SK-N-SH treated with all-trans-retinoic acid at 6 μM for 48 hours (cell line): ENCODE data around the gene ZNF138.
"Not testable (repeated sequence)": the region's sequence is repeated elsewhere in the genome, so short reads cannot be mapped to it uniquely, and the experiment has no call there.

Experiments
- ATAC-seq: fragments of 200-7000 bp; cut with Tn5 transposase; 3 replicates; pipeline ENCODE4 v1.9.1; 2020; ENCODE audit warnings: mild to moderate bottlenecking, moderate library complexity
- ARNTL ChIP-seq: fragments of 450-650 bp; formaldehyde crosslinking; IDR thresholded peaks from 2 replicates; pipeline ENCODE4 v1.5.0; 2020; ENCODE audit warnings: low read depth, mild to moderate bottlenecking, moderate library complexity, borderline replicate concordance
- BACH2 ChIP-seq: fragments of 250-450 bp; sonication (Bioruptor Pico); IDR thresholded peaks from 2 replicates; pipeline ENCODE4 v1.9.0; 2021; ENCODE audit warnings: mild to moderate bottlenecking, borderline replicate concordance
- CREB5 ChIP-seq: fragments of 250-450 bp; sonication (Bioruptor Pico); IDR thresholded peaks from 2 replicates; pipeline ENCODE4 v1.5.1; 2020; ENCODE audit warnings: low read depth, mild to moderate bottlenecking, moderate library complexity
- CSDC2 ChIP-seq: fragments of 250-450 bp; sonication (Bioruptor Pico); IDR thresholded peaks from 2 replicates; pipeline ENCODE4 v1.5.0; 2020; ENCODE audit warnings: mild to moderate bottlenecking, moderate library complexity
- ESRRG ChIP-seq: fragments of 250-450 bp; sonication (Bioruptor Pico); IDR thresholded peaks from 2 replicates; pipeline ENCODE4 v1.6.1; 2021; ENCODE audit warnings: mild to moderate bottlenecking
- GLIS3 ChIP-seq: fragments of 250-450 bp; sonication (Bioruptor Pico); IDR thresholded peaks from 2 replicates; pipeline ENCODE4 v1.5.0; 2020; ENCODE audit warnings: mild to moderate bottlenecking, moderate library complexity
- ISL1 ChIP-seq: fragments of 250-450 bp; sonication (Bioruptor Pico); IDR thresholded peaks from 2 replicates; pipeline ENCODE4 v2.1.2; 2022; ENCODE audit warnings: mild to moderate bottlenecking, moderate library complexity
- OSR1 ChIP-seq: fragments of 250-450 bp; sonication (Bioruptor Pico); IDR thresholded peaks from 2 replicates; pipeline ENCODE4 v1.8.0; 2022; ENCODE audit warnings: moderate library complexity, mild to moderate bottlenecking, inconsistent platforms
- PATZ1 ChIP-seq: fragments of 250-450 bp; sonication (Bioruptor Pico); IDR thresholded peaks from 2 replicates; pipeline ENCODE4 v1.8.0; 2020; ENCODE audit warnings: mild to moderate bottlenecking, moderate library complexity, borderline replicate concordance
- POU6F1 ChIP-seq: fragments of 250-450 bp; sonication (Bioruptor Pico); IDR thresholded peaks from 2 replicates; pipeline ENCODE4 v1.8.0; 2021; ENCODE audit warnings: low read depth, mild to moderate bottlenecking, moderate library complexity, borderline replicate concordance
- PPARA ChIP-seq: fragments of 250-450 bp; sonication (Bioruptor Pico); IDR thresholded peaks from 2 replicates; pipeline ENCODE4 v1.5.0; 2020; ENCODE audit warnings: mild to moderate bottlenecking, borderline replicate concordance
- RARB ChIP-seq: fragments of 250-450 bp; sonication (Bioruptor Pico); IDR thresholded peaks from 2 replicates; pipeline ENCODE4 v1.8.0; 2021; ENCODE audit warnings: mild to moderate bottlenecking, moderate library complexity
- SNAI2 ChIP-seq: fragments of 250-450 bp; sonication (Bioruptor Pico); IDR thresholded peaks from 2 replicates; pipeline ENCODE4 v1.5.0; 2020; ENCODE audit warnings: mild to moderate bottlenecking, moderate library complexity
- TCF4 ChIP-seq: fragments of 250-450 bp; sonication (Bioruptor Pico); IDR thresholded peaks from 2 replicates; pipeline ENCODE4 v1.8.0; 2021; ENCODE audit warnings: mild to moderate bottlenecking, moderate library complexity, borderline replicate concordance
- TOX ChIP-seq: fragments of 250-450 bp; sonication (Bioruptor Pico); IDR thresholded peaks from 2 replicates; pipeline ENCODE4 v1.8.0; 2021; ENCODE audit warnings: mild to moderate bottlenecking, moderate library complexity, borderline replicate concordance
- TSHZ2 ChIP-seq: fragments of 250-450 bp; sonication (Bioruptor Pico); IDR thresholded peaks from 2 replicates; pipeline ENCODE4 v1.5.0; 2020; ENCODE audit warnings: mild to moderate bottlenecking, moderate library complexity
- ZC3H10 ChIP-seq: fragments of 250-450 bp; sonication (Bioruptor Pico); IDR thresholded peaks from 2 replicates; pipeline ENCODE4 v1.5.1; 2021; ENCODE audit warnings: mild to moderate bottlenecking, moderate library complexity
- ZFP3 ChIP-seq: fragments of 250-450 bp; sonication (Bioruptor Pico); IDR thresholded peaks from 2 replicates; pipeline ENCODE4 v1.5.0; 2020; ENCODE audit warnings: mild to moderate bottlenecking, moderate library complexity
- ZFP30 ChIP-seq: fragments of 450-650 bp; formaldehyde crosslinking; IDR thresholded peaks from 2 replicates; pipeline ENCODE4 v1.5.0; 2022; ENCODE audit warnings: mild to moderate bottlenecking, moderate library complexity
- ZNF565 ChIP-seq: fragments of 450-650 bp; formaldehyde crosslinking; conservative IDR thresholded peaks from 2 replicates; pipeline ENCODE4 v1.5.0; 2020; ENCODE audit warnings: low read depth, mild to moderate bottlenecking, moderate library complexity
- ZNF70 ChIP-seq: fragments of 450-650 bp; formaldehyde crosslinking; IDR thresholded peaks from 2 replicates; pipeline ENCODE4 v1.5.0; 2020; ENCODE audit warnings: mild to moderate bottlenecking, moderate library complexity
- ZNF8 ChIP-seq: fragments of 450-650 bp; formaldehyde crosslinking; IDR thresholded peaks from 2 replicates; pipeline ENCODE4 v1.5.0; 2020; ENCODE audit warnings: mild to moderate bottlenecking, moderate library complexity

The ZNF138 gene

GRCh38 chr7:64849924-64850499 is 55.8 kb downstream of the ZNF138 start:
- ATAC-seq = no peak
- TF ChIP-seq SNAI2 (CRISPR knock-in tag) = no peak

GRCh38 chr7:64853679-64854078 is 59.5 kb downstream of the ZNF138 start:
- no peak for ATAC-seq
- TF ChIP-seq GLIS3 (CRISPR knock-in tag) (no peak), ZC3H10 (CRISPR knock-in tag) (no peak), SNAI2 (CRISPR knock-in tag) (no peak), RARB (CRISPR knock-in tag) (no peak)
- TF ChIP-seq, all 23 proteins: peak for 0

- TF ChIP-seq CREB5 (CRISPR knock-in tag) = no peak
- no peak for TF ChIP-seq BACH2 (CRISPR knock-in tag)
- TF ChIP-seq RARB (CRISPR knock-in tag) = no peak
- TF ChIP-seq ZC3H10 (CRISPR knock-in tag) = no peak
- TF ChIP-seq OSR1 = no peak
- TF ChIP-seq ZNF70 (CRISPR knock-in tag) = no peak
- no peak for TF ChIP-seq CSDC2 (CRISPR knock-in tag)
- TF ChIP-seq TOX (CRISPR knock-in tag) = no peak
- no peak for TF ChIP-seq ISL1 (CRISPR knock-in tag)
- no peak for TF ChIP-seq ZNF8 (CRISPR knock-in tag)
- no peak for TF ChIP-seq ZFP3
- TF ChIP-seq TCF4 = no peak
- TF ChIP-seq ZNF565 (CRISPR knock-in tag) = no peak
- TF ChIP-seq ESRRG (CRISPR knock-in tag) = no peak
- no peak for TF ChIP-seq SNAI2 (CRISPR knock-in tag)
- no peak for ATAC-seq
These were observed 60.7 kb downstream of the ZNF138 start for GRCh38 chr7:64854969-64855368.

GRCh38 chr7:64863021-64863420 is 68.8 kb downstream of the ZNF138 start:
- no peak for ATAC-seq
- TF ChIP-seq ZC3H10 (CRISPR knock-in tag) (no peak), ZFP30 (CRISPR knock-in tag) (no peak), ESRRG (CRISPR knock-in tag) (no peak), POU6F1 (CRISPR knock-in tag) (no peak), PPARA (CRISPR knock-in tag) (no peak), BACH2 (CRISPR knock-in tag) (no peak), TCF4 (no peak), ZFP3 (no peak), SNAI2 (CRISPR knock-in tag) (no peak), ARNTL (no peak), CSDC2 (CRISPR knock-in tag) (no peak), GLIS3 (CRISPR knock-in tag) (no peak), RARB (CRISPR knock-in tag) (no peak), TSHZ2 (CRISPR knock-in tag) (no peak), PATZ1 (CRISPR knock-in tag) (no peak), ZNF565 (CRISPR knock-in tag) (no peak), CREB5 (CRISPR knock-in tag) (no peak), TOX (CRISPR knock-in tag) (no peak)

GRCh38 chr7:64863530-64863929 is 69.3 kb downstream of the ZNF138 start:
- ATAC-seq = not testable (repeated sequence)
